A673 (cell line): Measurements from ENCODE around the gene TRNAU1AP. TPM values are rescaled to one million over a fixed set of nuclear protein-coding genes. Genes with fewer than 3 reads are reported as not detected.
A peak's percentile ranks its signal among the peaks of the same experiment; 100 is the strongest.
"Not testable (repeated sequence)": the region's sequence is repeated elsewhere in the genome, so short reads cannot be mapped to it uniquely, and the experiment has no call there.

Source experiments
- BruUV-seq: library from RNA; stranded (reverse); fragments of 400-500 nt; replicated peaks from 2 replicates; lab custom pipeline; 2021; lab: Mats Ljungman, UMichigan
- CTCF ChIA-PET: fragments of 300-600 bp; sonication (Branson Sonifier 250); formaldehyde crosslinking; loops from one replicate; lab custom pipeline; 2022; ENCODE audit warnings: antibody characterized with exemption; lab: Charles Lee
- POLR2A ChIA-PET: fragments of 300-600 bp; sonication (Branson Sonifier 250); formaldehyde crosslinking; loops from one replicate; lab custom pipeline; 2022; ENCODE audit warnings: antibody characterized with exemption; ENCODE audit not compliant: low non-redundant PET; lab: Charles Lee
- DNase-seq: peaks from one replicate; pipeline ENCODE4 v3.0.0-alpha.2; 2015; ENCODE audit warnings: low spot score
- H3K27ac ChIP-seq: fragments of 200-600 bp; sonication (generic); 2 replicates; pipeline ENCODE4 v1.5.1; 2016; ENCODE audit warnings: mixed run types, low read depth, mild to moderate bottlenecking, mixed read lengths, antibody characterized with exemption, low read length; ENCODE audit not compliant: poor library complexity, severe bottlenecking
- H3K27me3 ChIP-seq: fragments of 200-600 bp; sonication (generic); replicated peaks from 2 replicates; pipeline ENCODE4 v1.6.1; 2017; ENCODE audit warnings: mixed run types, low read depth, mild to moderate bottlenecking, mixed read lengths, antibody characterized with exemption, low read length; ENCODE audit not compliant: insufficient read depth, poor library complexity
- H3K36me3 ChIP-seq: fragments of 200-600 bp; sonication (generic); 2 replicates; pipeline ENCODE4 v1.6.1; 2016; ENCODE audit warnings: mixed run types, mild to moderate bottlenecking, mixed read lengths, antibody characterized with exemption, low read length; ENCODE audit not compliant: insufficient read depth, poor library complexity, severe bottlenecking
- H3K4me1 ChIP-seq: fragments of 200-600 bp; sonication (generic); 2 replicates; pipeline ENCODE4 v1.6.1; 2017; ENCODE audit warnings: mixed run types, mild to moderate bottlenecking, mixed read lengths, antibody characterized with exemption, low read length; ENCODE audit not compliant: insufficient read depth, poor library complexity, severe bottlenecking
- H3K4me3 ChIP-seq: fragments of 200-600 bp; sonication (generic); 2 replicates; pipeline ENCODE4 v1.5.1; 2016; ENCODE audit warnings: low read depth, mixed run types, mild to moderate bottlenecking, mixed read lengths, low read length; ENCODE audit not compliant: poor library complexity, severe bottlenecking
- H3K9me3 ChIP-seq: fragments of 200-600 bp; sonication (generic); 2 replicates; pipeline ENCODE4 v1.6.1; 2016; ENCODE audit warnings: mixed run types, low read depth, mild to moderate bottlenecking, mixed read lengths, antibody characterized with exemption, low read length; ENCODE audit not compliant: poor library complexity, severe bottlenecking
- EZH2 ChIP-seq: fragments of 200-600 bp; sonication (generic); IDR thresholded peaks from 2 replicates; pipeline ENCODE4 v1.6.1; 2017; ENCODE audit warnings: borderline replicate concordance, low read depth, mild to moderate bottlenecking, mixed read lengths, antibody characterized with exemption, low read length; ENCODE audit not compliant: poor library complexity, severe bottlenecking
- intact Hi-C: fragments of 100-400 bp; cut with micrococcal nuclease; formaldehyde crosslinking; loops from one replicate; pipeline ENCODE4 v1.10.0; 2022; ENCODE audit not compliant: unreplicated experiment
- total RNA-seq: library from RNA; stranded (reverse); gene quantifications from 2 replicates; pipeline ENCODE4 v1.2.3, GENCODE V29; 2021
- TF ChIP-seq, protein P1 (sequence below): fragments of 300-800, 200-600 bp; sonication (generic); conservative IDR thresholded peaks from 2 replicates; pipeline ENCODE4 v1.5.1; 2017; ENCODE audit warnings: low read depth, mild to moderate bottlenecking, antibody characterized with exemption, low read length, moderate library complexity, mixed read lengths

The TRNAU1AP gene
- total RNA-seq, 1 experiment from 2014 or later: 33.8 TPM

DNA sequence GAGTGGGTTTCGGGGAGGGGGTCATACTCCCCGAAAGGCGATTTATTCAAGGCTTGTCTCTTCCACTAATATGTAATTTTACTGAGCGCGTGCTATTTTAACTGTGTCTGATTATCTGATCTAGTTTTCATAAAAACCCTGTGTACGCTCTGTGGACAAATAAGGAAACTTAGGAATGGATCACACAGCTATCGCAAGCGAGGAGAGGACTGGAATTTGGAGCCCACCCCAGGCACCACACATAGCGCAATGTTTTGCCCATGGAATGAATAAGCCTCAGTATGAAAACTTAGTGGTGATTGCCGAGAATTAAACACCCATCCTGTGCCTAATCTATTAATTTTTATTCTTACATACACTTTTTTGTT, 29.3 kb downstream of the TRNAU1AP start:
- Histone ChIP-seq H3K27ac (peak overlapping the region; percentile 81), H3K27me3 (no peaks in the 10 kb centered on the region), H3K36me3 (peaks cover 39% of the 10 kb centered on the region), H3K4me3 (peak overlapping the region; percentile 75), H3K4me1 (peaks cover 13% of the 10 kb centered on the region), H3K9me3 (no peaks in the 10 kb centered on the region)
- intact Hi-C loops: loop anchor here (5.0 kb wide), 1 partner anchor 65 kb away; no protein-coding TSS in a partner anchor
- ChIA-PET POLR2A (interaction anchor here (0.5 to 1.6 kb wide), 13 partner anchors 11 to 477 kb away, joined by 3 to 19 read pairs (median 4); partner anchors contain the start of gene TAF12), CTCF (interaction anchor here (0.6 to 1.8 kb wide), 2 partner anchors 65 to 297 kb away, joined by 3 to 8 read pairs; no protein-coding TSS in a partner anchor)
- DNase-seq: peak; percentile 64
- TF ChIP-seq EZH2: no peak
- TF ChIP-seq, protein P1, sequence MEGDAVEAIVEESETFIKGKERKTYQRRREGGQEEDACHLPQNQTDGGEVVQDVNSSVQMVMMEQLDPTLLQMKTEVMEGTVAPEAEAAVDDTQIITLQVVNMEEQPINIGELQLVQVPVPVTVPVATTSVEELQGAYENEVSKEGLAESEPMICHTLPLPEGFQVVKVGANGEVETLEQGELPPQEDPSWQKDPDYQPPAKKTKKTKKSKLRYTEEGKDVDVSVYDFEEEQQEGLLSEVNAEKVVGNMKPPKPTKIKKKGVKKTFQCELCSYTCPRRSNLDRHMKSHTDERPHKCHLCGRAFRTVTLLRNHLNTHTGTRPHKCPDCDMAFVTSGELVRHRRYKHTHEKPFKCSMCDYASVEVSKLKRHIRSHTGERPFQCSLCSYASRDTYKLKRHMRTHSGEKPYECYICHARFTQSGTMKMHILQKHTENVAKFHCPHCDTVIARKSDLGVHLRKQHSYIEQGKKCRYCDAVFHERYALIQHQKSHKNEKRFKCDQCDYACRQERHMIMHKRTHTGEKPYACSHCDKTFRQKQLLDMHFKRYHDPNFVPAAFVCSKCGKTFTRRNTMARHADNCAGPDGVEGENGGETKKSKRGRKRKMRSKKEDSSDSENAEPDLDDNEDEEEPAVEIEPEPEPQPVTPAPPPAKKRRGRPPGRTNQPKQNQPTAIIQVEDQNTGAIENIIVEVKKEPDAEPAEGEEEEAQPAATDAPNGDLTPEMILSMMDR: no peak
- TSS peak; percentile 95 for BruUV-seq

DNA sequence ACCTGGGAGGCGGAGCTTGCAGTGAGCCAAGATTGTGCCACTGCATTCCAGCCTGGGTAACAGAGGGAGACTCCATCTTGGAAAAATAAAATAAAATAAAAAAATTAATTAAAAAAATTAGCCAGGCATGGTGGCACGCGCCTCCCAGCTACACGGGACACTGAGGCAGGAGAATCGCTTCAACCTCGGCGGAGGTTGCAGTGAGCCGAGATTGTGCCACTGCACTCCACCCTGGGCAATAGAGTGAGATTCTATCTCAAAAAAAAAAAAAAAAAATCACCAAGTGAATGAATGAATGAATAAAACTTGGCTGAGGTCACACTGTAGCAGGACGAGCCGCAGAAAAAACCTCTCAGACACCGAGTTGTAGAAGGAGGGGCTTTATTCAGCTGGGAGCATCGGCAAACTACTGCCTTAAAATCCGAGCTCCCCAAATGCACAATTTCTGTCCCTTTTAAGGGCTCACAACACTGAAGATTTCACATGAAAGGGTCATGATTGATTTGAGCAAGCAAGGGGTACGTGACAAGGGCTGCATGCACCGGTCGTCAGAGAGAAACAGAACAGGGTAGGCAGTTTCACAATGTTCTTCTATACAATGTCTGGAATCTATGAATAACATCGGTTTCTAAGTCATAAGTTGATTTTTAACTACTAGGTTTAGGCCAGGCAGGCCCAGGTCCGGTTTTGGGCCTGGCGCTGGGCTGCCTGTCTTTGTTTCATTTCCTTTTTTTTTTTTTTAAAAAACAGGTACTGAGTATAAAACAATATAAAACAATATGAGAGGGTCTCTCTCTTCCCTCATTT, 33.9 kb downstream of the TRNAU1AP start:
- H3K9me3 ChIP-seq, BruUV-seq, H3K4me1 ChIP-seq, H3K36me3 ChIP-seq, CTCF ChIA-PET, intact Hi-C loops, H3K27ac ChIP-seq, DNase-seq, H3K27me3 ChIP-seq, POLR2A ChIA-PET, H3K4me3 ChIP-seq: not testable (repeated sequence)

DNA sequence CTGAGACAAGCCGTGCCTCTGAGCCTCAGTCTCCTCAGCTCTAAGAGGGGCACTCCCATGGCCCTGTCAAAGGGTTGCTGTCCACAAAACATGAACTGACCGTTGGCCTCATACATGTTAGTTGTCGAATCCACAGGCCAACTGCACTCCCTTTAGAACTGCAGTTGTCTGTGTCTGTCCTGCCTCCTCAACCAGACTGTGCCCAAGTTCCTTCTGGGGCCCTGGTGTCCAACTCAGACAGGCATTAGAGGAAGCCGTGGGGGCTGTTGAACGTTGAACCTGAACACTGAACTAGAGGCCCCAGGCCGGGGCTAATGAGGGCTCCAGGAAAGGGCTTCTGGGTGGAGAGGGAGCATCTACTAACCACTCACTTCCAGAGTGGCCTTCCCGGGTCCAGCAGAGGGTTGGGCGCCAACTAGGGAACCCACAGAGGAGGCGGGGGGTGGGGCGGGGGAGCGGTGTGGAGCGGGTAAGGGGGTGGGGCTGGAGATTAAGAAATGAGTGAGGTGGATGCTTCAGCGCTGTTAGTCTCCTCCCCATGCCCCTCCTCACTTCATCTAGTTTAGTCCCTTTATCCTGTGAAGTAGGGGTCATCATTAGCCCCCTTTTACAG, 38.9 kb downstream of the TRNAU1AP start, which contains the start of gene RAB42:
Gene RAB42, plus strand, starts transcription at position 558 of the 613 bp plus-strand sequence. CDS start 247 bp downstream, outside the sequence.
- TF ChIP-seq EZH2: no peak
- TF ChIP-seq, protein P1: no peak
- POLR2A ChIA-PET: no interaction called here
- Histone ChIP-seq H3K27ac (no peak within 1 kb of the TSS), H3K9me3 (no peaks in the 10 kb centered on the region), H3K4me3 (peak within 1 kb of the TSS; percentile 55), H3K36me3 (no peaks in the 10 kb centered on the region), H3K4me1 (peaks cover 10% of the 10 kb centered on the region), H3K27me3 (no peaks in the 10 kb centered on the region)
- intact Hi-C loops: no loop called here
- CTCF ChIA-PET: interaction anchor here (0.5 kb wide), 1 partner anchor 232 kb away, joined by 5 read pairs; no protein-coding TSS in a partner anchor
- BruUV-seq: no TSS peak
- DNase-seq: peak; percentile 42
